GM21717 (cell line): Measurements from ENCODE around the gene FDXR.
"Not testable (repeated sequence)": the region's sequence is repeated elsewhere in the genome, so short reads cannot be mapped to it uniquely, and the experiment has no call there.

Source experiments
- ATAC-seq: cut with Tn5 transposase; IDR thresholded peaks from one replicate; pipeline ENCODE4 v1.9.1; 2021; ENCODE audit warnings: mild to moderate bottlenecking, moderate library complexity; ENCODE audit not compliant: unreplicated experiment

FDXR gene

GRCh38 chr17:74873037-74873873 is 461 bp upstream of the FDXR start:
- ATAC-seq, result peak; percentile 85

GRCh38 chr17:74871356-74872076 is 1.3 kb downstream of the FDXR start:
- no peak for ATAC-seq

- no peak for ATAC-seq
Observed at GRCh38 chr17:74870512-74870911, 2.3 kb downstream of the FDXR start.

GRCh38 chr17:74870028-74870427 is 2.8 kb downstream of the FDXR start:
- ATAC-seq, result not testable (repeated sequence)

- no peak for ATAC-seq
Observed at GRCh38 chr17:74868908-74869255, 3.9 kb downstream of the FDXR start.

GRCh38 chr17:74868251-74868907 is 4.4 kb downstream of the FDXR start:
- no peak for ATAC-seq

- ATAC-seq, result no peak
Observed at GRCh38 chr17:74866198-74866835, 6.5 kb downstream of the FDXR start.

GRCh38 chr17:74865504-74866197 is 7.1 kb downstream of the FDXR start:
- no peak for ATAC-seq

GRCh38 chr17:74864866-74865395 is 7.9 kb downstream of the FDXR start:
- no peak for ATAC-seq

GRCh38 chr17:74864297-74864865 is 8.4 kb downstream of the FDXR start:
- no peak for ATAC-seq

- no peak for ATAC-seq
Observed at GRCh38 chr17:74863420-74864296, 9.1 kb downstream of the FDXR start.

- no peak for ATAC-seq
Observed at GRCh38 chr17:74862919-74863318, 9.9 kb downstream of the FDXR start.

GRCh38 chr17:74862108-74862901 is 10.5 kb downstream of the FDXR start:
- no peak for ATAC-seq

GRCh38 chr17:74861662-74862107 is 11.1 kb downstream of the FDXR start:
- ATAC-seq, result no peak

GRCh38 chr17:74860872-74861661 is 11.7 kb downstream of the FDXR start:
- ATAC-seq, result no peak

- ATAC-seq, result no peak
Observed at GRCh38 chr17:74860229-74860871, 12.4 kb downstream of the FDXR start.
